ENCODE measurements around the gene ADAMTS17.

The ADAMTS17 gene

GRCh38 chr15:100220058-100220768, 121.6 kb downstream of the ADAMTS17 start:
- TF ChIP-seq EZH2phosphoT487 (IDR thresholded peaks at IDR 0.05; ENCODE audit: borderline replicate concordance, low read length): no peak
- no peak for TF ChIP-seq CTCF (IDR thresholded peaks at IDR 0.05; ENCODE audit: low read depth, low read length, poor library complexity, severe bottlenecking)
- no peaks in the 10 kb centered on the region for H3K9me3 ChIP-seq (ENCODE audit: control insufficient read depth, insufficient read depth, low read length)
- H3K27ac ChIP-seq (ENCODE audit: low read depth, low read length): no peak overlapping the region
- no peaks in the 10 kb centered on the region for H3K9me2 ChIP-seq (replicated peaks; ENCODE audit: control insufficient read depth, low read length)
- no peaks in the 10 kb centered on the region for H3K4me1 ChIP-seq (ENCODE audit: control insufficient read depth, low read length)
- no peaks in the 10 kb centered on the region for H3K36me3 ChIP-seq (ENCODE audit: control insufficient read depth, low read length)
- no peaks in the 10 kb centered on the region for H3K79me2 ChIP-seq (ENCODE audit: control insufficient read depth, low read length)
- no peaks in the 10 kb centered on the region for H3F3A ChIP-seq (ENCODE audit: control insufficient read depth, insufficient read depth)
- no peak overlapping the region for H3K4me2 ChIP-seq (ENCODE audit: low read length)
- H4K20me1 ChIP-seq (ENCODE audit: control insufficient read depth, insufficient read depth, low read depth, low read length): no peaks in the 10 kb centered on the region
- H3K4me3 ChIP-seq (ENCODE audit: low read length): no peak overlapping the region
- H3K27me3 ChIP-seq (ENCODE audit: control insufficient read depth, low read length): no peaks in the 10 kb centered on the region

GRCh38 chr15:100218434-100218833, 123.3 kb downstream of the ADAMTS17 start:
- Histone ChIP-seq H3K36me3 (ENCODE audit: control insufficient read depth, low read length) (no peaks in the 10 kb centered on the region), H3K27me3 (ENCODE audit: control insufficient read depth, low read length) (no peaks in the 10 kb centered on the region), H3K4me2 (ENCODE audit: low read length) (no peak overlapping the region), H3K9me2 (replicated peaks; ENCODE audit: control insufficient read depth, low read length) (no peaks in the 10 kb centered on the region), H3K79me2 (ENCODE audit: control insufficient read depth, low read length) (no peaks in the 10 kb centered on the region), H3K4me1 (ENCODE audit: control insufficient read depth, low read length) (no peaks in the 10 kb centered on the region), H3K9me3 (ENCODE audit: control insufficient read depth, insufficient read depth, low read length) (no peaks in the 10 kb centered on the region), H3K4me3 (ENCODE audit: low read length) (no peak overlapping the region), H3K27ac (ENCODE audit: low read depth, low read length) (no peak overlapping the region), H3F3A (ENCODE audit: control insufficient read depth, insufficient read depth) (no peaks in the 10 kb centered on the region), H4K20me1 (ENCODE audit: control insufficient read depth, insufficient read depth, low read depth, low read length) (no peaks in the 10 kb centered on the region)
- TF ChIP-seq CTCF (IDR thresholded peaks at IDR 0.05; ENCODE audit: low read depth, low read length, poor library complexity, severe bottlenecking) (no peak), EZH2phosphoT487 (IDR thresholded peaks at IDR 0.05; ENCODE audit: borderline replicate concordance, low read length) (no peak)

GRCh38 chr15:100216182-100216581, 125.6 kb downstream of the ADAMTS17 start:
- no peaks in the 10 kb centered on the region for H3K27me3 ChIP-seq (ENCODE audit: control insufficient read depth, low read length)
- no peaks in the 10 kb centered on the region for H3K4me1 ChIP-seq (ENCODE audit: control insufficient read depth, low read length)
- H3K79me2 ChIP-seq (ENCODE audit: control insufficient read depth, low read length): no peaks in the 10 kb centered on the region
- H3K4me3 ChIP-seq (ENCODE audit: low read length): no peak overlapping the region
- H3F3A ChIP-seq (ENCODE audit: control insufficient read depth, insufficient read depth): no peaks in the 10 kb centered on the region
- no peaks in the 10 kb centered on the region for H3K9me3 ChIP-seq (ENCODE audit: control insufficient read depth, insufficient read depth, low read length)
- no peak overlapping the region for H3K4me2 ChIP-seq (ENCODE audit: low read length)
- TF ChIP-seq EZH2phosphoT487 (IDR thresholded peaks at IDR 0.05; ENCODE audit: borderline replicate concordance, low read length) (no peak), CTCF (IDR thresholded peaks at IDR 0.05; ENCODE audit: low read depth, low read length, poor library complexity, severe bottlenecking) (no peak)
- H3K27ac ChIP-seq (ENCODE audit: low read depth, low read length): no peak overlapping the region
- no peaks in the 10 kb centered on the region for H4K20me1 ChIP-seq (ENCODE audit: control insufficient read depth, insufficient read depth, low read depth, low read length)
- no peaks in the 10 kb centered on the region for H3K9me2 ChIP-seq (replicated peaks; ENCODE audit: control insufficient read depth, low read length)
- no peaks in the 10 kb centered on the region for H3K36me3 ChIP-seq (ENCODE audit: control insufficient read depth, low read length)

All from DOHH2 (cell line).